Measurements from ENCODE around the gene IGFBP7. TPM values are rescaled to one million over a fixed set of nuclear protein-coding genes. Genes with fewer than 3 reads are reported as not detected.

Gene IGFBP7
- total and polyA plus RNA-seq, 10 of the 15 experiments (the other 5 are each of a cell fraction or from before 2014, with no cell fraction given): 0.69 to 1.9 (median 1.4) TPM; not detected in 5

- TF ChIP-seq, protein P1, sequence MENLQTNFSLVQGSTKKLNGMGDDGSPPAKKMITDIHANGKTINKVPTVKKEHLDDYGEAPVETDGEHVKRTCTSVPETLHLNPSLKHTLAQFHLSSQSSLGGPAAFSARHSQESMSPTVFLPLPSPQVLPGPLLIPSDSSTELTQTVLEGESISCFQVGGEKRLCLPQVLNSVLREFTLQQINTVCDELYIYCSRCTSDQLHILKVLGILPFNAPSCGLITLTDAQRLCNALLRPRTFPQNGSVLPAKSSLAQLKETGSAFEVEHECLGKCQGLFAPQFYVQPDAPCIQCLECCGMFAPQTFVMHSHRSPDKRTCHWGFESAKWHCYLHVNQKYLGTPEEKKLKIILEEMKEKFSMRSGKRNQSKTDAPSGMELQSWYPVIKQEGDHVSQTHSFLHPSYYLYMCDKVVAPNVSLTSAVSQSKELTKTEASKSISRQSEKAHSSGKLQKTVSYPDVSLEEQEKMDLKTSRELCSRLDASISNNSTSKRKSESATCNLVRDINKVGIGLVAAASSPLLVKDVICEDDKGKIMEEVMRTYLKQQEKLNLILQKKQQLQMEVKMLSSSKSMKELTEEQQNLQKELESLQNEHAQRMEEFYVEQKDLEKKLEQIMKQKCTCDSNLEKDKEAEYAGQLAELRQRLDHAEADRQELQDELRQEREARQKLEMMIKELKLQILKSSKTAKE (IDR thresholded peaks at IDR 0.05; ENCODE audit: low read depth, poor library complexity, severe bottlenecking): no peak
- TF ChIP-seq NR2C2 (IDR thresholded peaks at IDR 0.05; ENCODE audit: borderline replicate concordance, control insufficient read depth, insufficient read length, low read depth) (no peak), SMARCA5 (IDR thresholded peaks at IDR 0.05) (no peak)
Measured at GRCh38 chr4:57013543-57014120, 96.6 kb downstream of the IGFBP7 start (continued).

DNA sequence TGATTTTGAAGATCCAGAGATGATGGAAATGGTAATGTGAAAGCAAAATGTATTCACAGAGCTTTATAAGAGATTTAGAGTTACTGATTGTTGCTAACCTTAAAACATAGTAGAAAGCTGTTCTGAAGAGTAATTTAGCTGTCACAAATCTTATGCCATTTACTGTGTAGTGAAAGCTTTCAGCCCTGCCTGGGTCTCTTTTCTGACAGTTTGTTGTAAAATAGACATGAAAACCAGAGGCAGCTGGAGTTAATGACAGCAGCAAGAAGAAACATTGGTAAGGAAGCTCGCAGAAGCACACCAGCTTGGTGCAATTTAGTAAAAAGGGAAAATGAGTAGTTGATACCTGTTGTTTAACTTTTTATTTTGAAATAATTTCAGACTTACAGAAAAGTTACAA lies 110.4 kb downstream of the IGFBP7 start:
- SMC1A ChIA-PET (ENCODE audit: uncharacterized antibody, unreplicated experiment): interaction anchor here (0.6 kb wide), 1 partner anchor 20 kb away, joined by 3 read pairs; no protein-coding TSS in a partner anchor
- FAIRE-seq: no peak
- H4K20me1 ChIP-seq (ENCODE audit: control insufficient read depth, insufficient read depth): no peaks in the 10 kb centered on the region
- BruUV-seq (replicated peaks): TSS peak; percentile 27
- no peaks in the 10 kb centered on the region for H3K27me3 ChIP-seq (replicated peaks in 1 of 2; ENCODE audit: control insufficient read depth in 2 of 2, insufficient read depth in 2 of 2, low read length in 1 of 2)
- H3K4me1 ChIP-seq (ENCODE audit: control insufficient read depth, insufficient read depth, low read length): no peaks in the 10 kb centered on the region
- POLR2A ChIA-PET: interaction anchor here (1.0 to 1.1 kb wide), 2 partner anchors 8 to 12 kb away, joined by 3 to 7 read pairs; no protein-coding TSS in a partner anchor
- RAD21 ChIA-PET (ENCODE audit: unreplicated experiment): interaction anchor here (0.6 kb wide), 1 partner anchor 9 kb away, joined by 3 read pairs; no protein-coding TSS in a partner anchor
- no peak overlapping the region for H3K4me3 ChIP-seq
- peaks cover 12 to 18% of the 10 kb centered on the region in 2 experiments for H3K36me3 ChIP-seq (ENCODE audit: control insufficient read depth in 2 of 2, insufficient read depth in 2 of 2, low read length in 1 of 2)
- no peaks in the 10 kb centered on the region for H3K79me2 ChIP-seq (ENCODE audit: control insufficient read depth, insufficient read depth, low read length)
- in situ Hi-C loops (cut with MboI) (no loop called here), intact Hi-C loops (cut with micrococcal nuclease; ENCODE audit: unreplicated experiment) (no loop called here)
- DNase-seq (ENCODE audit: low read depth, low spot score): no peak
- H2AFZ ChIP-seq (ENCODE audit: control insufficient read depth, low read depth, low read length): no peak overlapping the region
- CTCF ChIA-PET: no interaction called here
- no peak overlapping the region for H3K27ac ChIP-seq (ENCODE audit: control insufficient read depth, insufficient read depth)
- 95% methylated on average over 1 of the region's 1 CpG for WGBS (ENCODE audit: insufficient coverage, insufficient replicate concordance, low lambda C conversion rate, missing lambda C conversion rate)
- no peak for ATAC-seq
- H3K9ac ChIP-seq (ENCODE audit: control insufficient read depth, insufficient read depth, low read length): no peak overlapping the region
- H3K4me2 ChIP-seq (ENCODE audit: control insufficient read depth, insufficient read depth): no peak overlapping the region
- H3K9me3 ChIP-seq (replicated peaks; ENCODE audit: control insufficient read depth, insufficient read depth, low read length): no peaks in the 10 kb centered on the region
- no peak for TF ChIP-seq POLR2AphosphoS5 (IDR thresholded peaks at IDR 0.05; ENCODE audit: low read length)
- TF ChIP-seq FOXK2 (IDR thresholded peaks at IDR 0.05): no peak
- TF ChIP-seq REST (IDR thresholded peaks at IDR 0.05; ENCODE audit: low read depth, low read length): no peak
- no peak for TF ChIP-seq ZNF24 (IDR thresholded peaks at IDR 0.05)
- TF ChIP-seq, protein P2, sequence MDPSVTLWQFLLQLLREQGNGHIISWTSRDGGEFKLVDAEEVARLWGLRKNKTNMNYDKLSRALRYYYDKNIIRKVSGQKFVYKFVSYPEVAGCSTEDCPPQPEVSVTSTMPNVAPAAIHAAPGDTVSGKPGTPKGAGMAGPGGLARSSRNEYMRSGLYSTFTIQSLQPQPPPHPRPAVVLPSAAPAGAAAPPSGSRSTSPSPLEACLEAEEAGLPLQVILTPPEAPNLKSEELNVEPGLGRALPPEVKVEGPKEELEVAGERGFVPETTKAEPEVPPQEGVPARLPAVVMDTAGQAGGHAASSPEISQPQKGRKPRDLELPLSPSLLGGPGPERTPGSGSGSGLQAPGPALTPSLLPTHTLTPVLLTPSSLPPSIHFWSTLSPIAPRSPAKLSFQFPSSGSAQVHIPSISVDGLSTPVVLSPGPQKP (IDR thresholded peaks at IDR 0.05; ENCODE audit: low read depth, low read length): no peak
- TF ChIP-seq MTA3 (IDR thresholded peaks at IDR 0.05; ENCODE audit: borderline replicate concordance, low read length): no peak
- TF ChIP-seq SIN3A (IDR thresholded peaks at IDR 0.05; ENCODE audit: low read depth, low read length): no peak
- TF ChIP-seq, protein P1 (IDR thresholded peaks at IDR 0.05; ENCODE audit: low read depth, poor library complexity, severe bottlenecking): no peak
- TF ChIP-seq CREM (IDR thresholded peaks at IDR 0.05; ENCODE audit: low read depth): no peak

Measured in GM12878 (cell line).